T-helper 2 cell treated with Interferon-gamma antibody and Interleukin-4, amounts not matched to agents 5 μg/mL and 100 μg/mL, for 36 hours (primary cell): ENCODE measurements around the gene FZR1.
"Not testable (repeated sequence)": the region's sequence is repeated elsewhere in the genome, so short reads cannot be mapped to it uniquely, and the experiment has no call there.

Experiments used
- DNase-seq: peaks from one replicate; pipeline ENCODE4 v3.0.0; 2021; ENCODE audit warnings: low spot score
- H3K27ac Mint-ChIP-seq: one replicate; pipeline ENCODE4 v1.8.0; 2021; ENCODE audit warnings: mild to moderate bottlenecking, mixed read lengths
- H3K27me3 Mint-ChIP-seq: one replicate; pipeline ENCODE4 v1.8.0; 2021; ENCODE audit warnings: low read depth, mixed read lengths
- H3K36me3 Mint-ChIP-seq: one replicate; pipeline ENCODE4 v1.8.0; 2021; ENCODE audit warnings: low read depth, mixed read lengths
- H3K4me1 Mint-ChIP-seq: one replicate; pipeline ENCODE4 v1.8.0; 2021; ENCODE audit warnings: low read depth, mixed read lengths
- H3K4me3 Mint-ChIP-seq: one replicate; pipeline ENCODE4 v1.8.0; 2022; ENCODE audit warnings: mild to moderate bottlenecking, moderate library complexity, mixed read lengths
- H3K9me3 Mint-ChIP-seq: one replicate; pipeline ENCODE4 v1.8.0; 2021; ENCODE audit warnings: mixed read lengths

FZR1 gene

GRCh38 chr19:3522421-3523360, 16.6 kb downstream of the FZR1 start:
- Mint-ChIP-seq H3K9me3 (no peaks in the 10 kb centered on the region), H3K27me3 (no peaks in the 10 kb centered on the region), H3K36me3 (peaks cover 20% of the 10 kb centered on the region), H3K27ac (no peak overlapping the region), H3K4me1 (peaks cover 4% of the 10 kb centered on the region), H3K4me3 (no peak overlapping the region)
- no peak for DNase-seq

GRCh38 chr19:3523361-3524077, 17.4 kb downstream of the FZR1 start:
- Mint-ChIP-seq H3K27ac (no peak overlapping the region), H3K4me1 (peaks cover 4% of the 10 kb centered on the region), H3K9me3 (no peaks in the 10 kb centered on the region), H3K27me3 (no peaks in the 10 kb centered on the region), H3K36me3 (peaks cover 20% of the 10 kb centered on the region), H3K4me3 (no peak overlapping the region)
- no peak for DNase-seq

- Mint-ChIP-seq H3K4me3 (no peak overlapping the region), H3K4me1 (peaks cover 4% of the 10 kb centered on the region), H3K9me3 (no peaks in the 10 kb centered on the region), H3K27me3 (no peaks in the 10 kb centered on the region), H3K36me3 (peaks cover 20% of the 10 kb centered on the region), H3K27ac (no peak overlapping the region)
- no peak for DNase-seq
Observed at GRCh38 chr19:3524078-3524842, 18.1 kb downstream of the FZR1 start.

GRCh38 chr19:3524904-3525451, 18.9 kb downstream of the FZR1 start:
- DNase-seq: no peak
- Mint-ChIP-seq H3K4me3 (no peak overlapping the region), H3K36me3 (peaks cover 20% of the 10 kb centered on the region), H3K27ac (no peak overlapping the region), H3K27me3 (no peaks in the 10 kb centered on the region), H3K4me1 (peaks cover 4% of the 10 kb centered on the region), H3K9me3 (no peaks in the 10 kb centered on the region)

- Mint-ChIP-seq H3K4me1 (peaks cover 2% of the 10 kb centered on the region), H3K9me3 (no peaks in the 10 kb centered on the region), H3K27ac (no peak overlapping the region), H3K27me3 (no peaks in the 10 kb centered on the region), H3K4me3 (no peak overlapping the region), H3K36me3 (peaks cover 20% of the 10 kb centered on the region)
- DNase-seq: no peak
Observed at GRCh38 chr19:3526507-3527237, 20.6 kb downstream of the FZR1 start.

GRCh38 chr19:3527238-3527910, 21.3 kb downstream of the FZR1 start:
- Mint-ChIP-seq H3K27me3 (no peaks in the 10 kb centered on the region), H3K9me3 (no peaks in the 10 kb centered on the region), H3K27ac (no peak overlapping the region), H3K36me3 (peaks cover 16% of the 10 kb centered on the region), H3K4me1 (peaks cover 2% of the 10 kb centered on the region), H3K4me3 (no peak overlapping the region)
- DNase-seq: no peak

GRCh38 chr19:3528080-3528479, 22.0 kb downstream of the FZR1 start:
- H3K27ac Mint-ChIP-seq: no peak overlapping the region
- peaks cover 2% of the 10 kb centered on the region for H3K4me1 Mint-ChIP-seq
- no peaks in the 10 kb centered on the region for H3K27me3 Mint-ChIP-seq
- no peaks in the 10 kb centered on the region for H3K9me3 Mint-ChIP-seq
- peaks cover 18% of the 10 kb centered on the region for H3K36me3 Mint-ChIP-seq
- no peak for DNase-seq
- no peak overlapping the region for H3K4me3 Mint-ChIP-seq

GRCh38 chr19:3528539-3529211, 22.6 kb downstream of the FZR1 start:
- Mint-ChIP-seq H3K27me3 (no peaks in the 10 kb centered on the region), H3K27ac (no peak overlapping the region), H3K4me3 (no peak overlapping the region), H3K36me3 (peaks cover 21% of the 10 kb centered on the region), H3K9me3 (no peaks in the 10 kb centered on the region), H3K4me1 (peaks cover 2% of the 10 kb centered on the region)
- DNase-seq: no peak

- H3K36me3 Mint-ChIP-seq: peaks cover 19% of the 10 kb centered on the region
- H3K27ac Mint-ChIP-seq, H3K9me3 Mint-ChIP-seq, H3K27me3 Mint-ChIP-seq, H3K4me1 Mint-ChIP-seq, DNase-seq, H3K4me3 Mint-ChIP-seq: not testable (repeated sequence)
Observed at GRCh38 chr19:3529299-3529698, 23.2 kb downstream of the FZR1 start.

- H3K27ac Mint-ChIP-seq: no peak overlapping the region
- no peak overlapping the region for H3K4me3 Mint-ChIP-seq
- H3K4me1 Mint-ChIP-seq: no peaks in the 10 kb centered on the region
- no peaks in the 10 kb centered on the region for H3K27me3 Mint-ChIP-seq
- no peak for DNase-seq
- H3K36me3 Mint-ChIP-seq: peaks cover 22% of the 10 kb centered on the region
- no peaks in the 10 kb centered on the region for H3K9me3 Mint-ChIP-seq
Observed at GRCh38 chr19:3530389-3530788, 24.3 kb downstream of the FZR1 start.

GRCh38 chr19:3531716-3532115, 25.6 kb downstream of the FZR1 start:
- Mint-ChIP-seq H3K36me3 (peaks cover 25% of the 10 kb centered on the region), H3K9me3 (no peaks in the 10 kb centered on the region), H3K27me3 (no peaks in the 10 kb centered on the region), H3K27ac (no peak overlapping the region), H3K4me3 (no peak overlapping the region), H3K4me1 (no peaks in the 10 kb centered on the region)
- DNase-seq: no peak

- H3K4me1 Mint-ChIP-seq: no peaks in the 10 kb centered on the region
- DNase-seq: no peak
- H3K27me3 Mint-ChIP-seq: no peaks in the 10 kb centered on the region
- no peaks in the 10 kb centered on the region for H3K9me3 Mint-ChIP-seq
- no peak overlapping the region for H3K27ac Mint-ChIP-seq
- peaks cover 20% of the 10 kb centered on the region for H3K36me3 Mint-ChIP-seq
- H3K4me3 Mint-ChIP-seq: no peak overlapping the region
Observed at GRCh38 chr19:3532154-3532786, 26.2 kb downstream of the FZR1 start.
